ENCODE results near the gene ETFA.

GRCh38 chr15:76196269-76197231 is 114.7 kb downstream of the ETFA start:
- no peak for TF ChIP-seq CTCF (IDR thresholded peaks at IDR 0.05 in 4 of 5, conservative IDR thresholded peaks at IDR 0.05 in 1 of 5)
- TF ChIP-seq POLR2A (IDR thresholded peaks at IDR 0.05) = peak; percentile 37 to 39

Data from gastrocnemius medialis (tissue), 4 donors.